GM23248 (cell line): ENCODE measurements around the gene MYO7B. TPM values are rescaled to one million over a fixed set of nuclear protein-coding genes. Genes with fewer than 3 reads are reported as not detected.

Experiments
- DNase-seq: peaks from one replicate; pipeline ENCODE4 v3.0.0-alpha.2; 2015
- H2AFZ ChIP-seq: fragments of 200-600 bp; sonication (generic); 2 replicates; pipeline ENCODE4 v1.6.1; 2016; ENCODE audit warnings: antibody characterized with exemption
- H3F3A ChIP-seq: fragments of 200-600 bp; sonication (generic); 2 replicates; pipeline ENCODE4 v1.6.1; 2016; ENCODE audit warnings: mild to moderate bottlenecking, antibody characterized with exemption, mixed run types; ENCODE audit not compliant: insufficient read depth
- H3K27ac ChIP-seq: fragments of 200-600 bp; sonication (generic); 2 replicates; pipeline ENCODE4 v1.5.1; 2016; ENCODE audit warnings: mild to moderate bottlenecking
- H3K27me3 ChIP-seq: fragments of 200-600 bp; sonication (generic); replicated peaks from 2 replicates; pipeline ENCODE4 v1.6.1; 2016; ENCODE audit warnings: mild to moderate bottlenecking; ENCODE audit not compliant: insufficient read depth
- H3K36me3 ChIP-seq: fragments of 200-600 bp; sonication (generic); 2 replicates; pipeline ENCODE4 v1.6.1; 2016; ENCODE audit warnings: low read depth, mild to moderate bottlenecking
- H3K4me1 ChIP-seq: fragments of 200-600 bp; sonication (generic); 2 replicates; pipeline ENCODE4 v1.6.1; 2016; ENCODE audit warnings: mild to moderate bottlenecking; ENCODE audit not compliant: insufficient read depth
- H3K4me2 ChIP-seq: fragments of 200-600 bp; sonication (generic); one replicate; pipeline ENCODE4 v1.6.1; 2016; ENCODE audit warnings: mild to moderate bottlenecking; ENCODE audit not compliant: unreplicated experiment
- H3K4me3 ChIP-seq: fragments of 200-600 bp; sonication (generic); 2 replicates; pipeline ENCODE4 v1.5.1; 2016; ENCODE audit warnings: mild to moderate bottlenecking
- H3K79me2 ChIP-seq: fragments of 200-600 bp; sonication (generic); 2 replicates; pipeline ENCODE4 v1.6.1; 2016; ENCODE audit warnings: mild to moderate bottlenecking; ENCODE audit not compliant: insufficient read depth
- H3K9ac ChIP-seq: fragments of 200-600 bp; sonication (generic); 2 replicates; pipeline ENCODE4 v1.6.1; 2016; ENCODE audit warnings: mild to moderate bottlenecking
- H3K9me2 ChIP-seq: fragments of 200-600 bp; sonication (generic); 2 replicates; pipeline ENCODE4 v1.6.1; 2016; ENCODE audit warnings: mixed run types, mild to moderate bottlenecking, moderate library complexity; ENCODE audit not compliant: insufficient read depth
- H3K9me3 ChIP-seq: fragments of 200-600 bp; sonication (generic); one replicate; pipeline ENCODE4 v1.6.1; 2017; ENCODE audit warnings: low read depth
- H4K20me1 ChIP-seq: fragments of 200-600 bp; sonication (generic); 2 replicates; pipeline ENCODE4 v1.6.0; 2016; ENCODE audit not compliant: insufficient read depth
- EZH2 ChIP-seq: fragments of 200-600 bp; sonication (generic); IDR thresholded peaks from 2 replicates; pipeline ENCODE4 v1.6.1; 2018; ENCODE audit warnings: antibody characterized with exemption, mild to moderate bottlenecking; ENCODE audit not compliant: insufficient read depth, poor library complexity, severe bottlenecking
- EZH2phosphoT487 ChIP-seq: fragments of 200-600 bp; sonication (generic); IDR thresholded peaks from 2 replicates; pipeline ENCODE4 v1.6.1; 2018; ENCODE audit warnings: antibody characterized with exemption, moderate library complexity, mild to moderate bottlenecking, low read depth; ENCODE audit not compliant: insufficient read depth
- WGBS, 2 experiments: methylation state at CpG; one replicate each; pipeline ENCODE4 v1.1.6; 2015 to 2017; ENCODE audit warnings: low lambda C conversion rate in 2 of 2, low coverage in 1 of 2; ENCODE audit errors: missing lambda C conversion rate in 2 of 2; 5-methylcytosine and 5-hydroxymethylcytosine counted together
- in situ Hi-C: fragments of 300-500 bp; cut with MboI; formaldehyde crosslinking; loops from 2 replicates; pipeline ENCODE4 v1.15.0; 2020
- polyA plus RNA-seq: library from polyadenylated mRNA; unstranded; fragments of >200 nt; fragmentation: Nextera tagmentation; extraction: Ambion mirVana; gene quantifications from 2 replicates; pipeline ENCODE4 v1.2.1, GENCODE V29; 2016
- total RNA-seq: library from RNA; depleted of rRNA; stranded (reverse); fragments of >200 nt; shearing (Covaris generic); gene quantifications from 2 replicates; pipeline ENCODE4 v1.2.3, GENCODE V29; 2014

Gene MYO7B
- total and polyA plus RNA-seq, 2 experiments from 2014 or later = not detected

- H3K4me2 ChIP-seq = no peak overlapping the region
- in situ Hi-C loops = no loop called here
- no peaks in the 10 kb centered on the region for H3K27me3 ChIP-seq
- no peaks in the 10 kb centered on the region for H3K36me3 ChIP-seq
- no peaks in the 10 kb centered on the region for H3K79me2 ChIP-seq
- no peaks in the 10 kb centered on the region for H3K9me3 ChIP-seq
- no peak overlapping the region for H3K4me3 ChIP-seq
- H3F3A ChIP-seq = no peaks in the 10 kb centered on the region
- no peak for DNase-seq
- H3K4me1 ChIP-seq = no peaks in the 10 kb centered on the region
- TF ChIP-seq EZH2phosphoT487 (no peak), EZH2 (no peak)
- no peak overlapping the region for H2AFZ ChIP-seq
- no peak overlapping the region for H3K27ac ChIP-seq
- no peak overlapping the region for H3K9ac ChIP-seq
- WGBS, 2 experiments = 61 to 66% methylated on average over 5 of the region's 5 CpGs
- H4K20me1 ChIP-seq = no peaks in the 10 kb centered on the region
- H3K9me2 ChIP-seq = no peaks in the 10 kb centered on the region
Observed at GRCh38 chr2:127588241-127588640, 52.8 kb downstream of the MYO7B start.

GRCh38 chr2:127589358-127589757 is 53.9 kb downstream of the MYO7B start:
- Histone ChIP-seq H2AFZ (no peak overlapping the region), H3K9me2 (no peaks in the 10 kb centered on the region), H3K27ac (no peak overlapping the region), H3K4me2 (no peak overlapping the region), H3K27me3 (no peaks in the 10 kb centered on the region), H3K4me1 (no peaks in the 10 kb centered on the region), H3K4me3 (no peak overlapping the region), H3K9ac (no peak overlapping the region), H3K36me3 (no peaks in the 10 kb centered on the region), H4K20me1 (no peaks in the 10 kb centered on the region), H3K79me2 (no peaks in the 10 kb centered on the region), H3K9me3 (no peaks in the 10 kb centered on the region), H3F3A (no peaks in the 10 kb centered on the region)
- 77 to 83% methylated on average over 2 to 3 of the region's 3 CpGs for WGBS, 2 experiments
- TF ChIP-seq EZH2phosphoT487 (no peak), EZH2 (no peak)
- DNase-seq = no peak
- in situ Hi-C loops = no loop called here

GRCh38 chr2:127589841-127590240 is 54.4 kb downstream of the MYO7B start:
- no peaks in the 10 kb centered on the region for H4K20me1 ChIP-seq
- H2AFZ ChIP-seq = no peak overlapping the region
- no peak overlapping the region for H3K27ac ChIP-seq
- H3K4me1 ChIP-seq = no peaks in the 10 kb centered on the region
- no peaks in the 10 kb centered on the region for H3K9me3 ChIP-seq
- H3K79me2 ChIP-seq = no peaks in the 10 kb centered on the region
- H3K27me3 ChIP-seq = no peaks in the 10 kb centered on the region
- TF ChIP-seq EZH2 (no peak), EZH2phosphoT487 (no peak)
- DNase-seq = no peak
- WGBS, 2 experiments = 88 to 89% methylated on average over 4 to 5 of the region's 5 CpGs
- H3K9ac ChIP-seq = no peak overlapping the region
- H3K4me3 ChIP-seq = no peak overlapping the region
- H3F3A ChIP-seq = no peaks in the 10 kb centered on the region
- no peaks in the 10 kb centered on the region for H3K9me2 ChIP-seq
- in situ Hi-C loops = no loop called here
- H3K36me3 ChIP-seq = no peaks in the 10 kb centered on the region
- no peak overlapping the region for H3K4me2 ChIP-seq

GRCh38 chr2:127590386-127591190 is 55.1 kb downstream of the MYO7B start:
- H3K36me3 ChIP-seq = no peaks in the 10 kb centered on the region
- H3K27ac ChIP-seq = no peak overlapping the region
- H3K27me3 ChIP-seq = no peaks in the 10 kb centered on the region
- TF ChIP-seq EZH2phosphoT487 (no peak), EZH2 (no peak)
- 86 to 88% methylated on average over 8 of the region's 8 CpGs for WGBS, 2 experiments
- H3K4me2 ChIP-seq = no peak overlapping the region
- H4K20me1 ChIP-seq = no peaks in the 10 kb centered on the region
- H3K9me3 ChIP-seq = no peaks in the 10 kb centered on the region
- H3F3A ChIP-seq = no peaks in the 10 kb centered on the region
- no peaks in the 10 kb centered on the region for H3K4me1 ChIP-seq
- H3K9me2 ChIP-seq = no peaks in the 10 kb centered on the region
- H3K4me3 ChIP-seq = no peak overlapping the region
- in situ Hi-C loops = no loop called here
- H3K79me2 ChIP-seq = no peaks in the 10 kb centered on the region
- no peak for DNase-seq
- H2AFZ ChIP-seq = no peak overlapping the region
- no peak overlapping the region for H3K9ac ChIP-seq
